ENCODE results near the gene ADAMTS6.
A peak's percentile ranks its signal among the peaks of the same experiment; 100 is the strongest.

Gene ADAMTS6

DNA sequence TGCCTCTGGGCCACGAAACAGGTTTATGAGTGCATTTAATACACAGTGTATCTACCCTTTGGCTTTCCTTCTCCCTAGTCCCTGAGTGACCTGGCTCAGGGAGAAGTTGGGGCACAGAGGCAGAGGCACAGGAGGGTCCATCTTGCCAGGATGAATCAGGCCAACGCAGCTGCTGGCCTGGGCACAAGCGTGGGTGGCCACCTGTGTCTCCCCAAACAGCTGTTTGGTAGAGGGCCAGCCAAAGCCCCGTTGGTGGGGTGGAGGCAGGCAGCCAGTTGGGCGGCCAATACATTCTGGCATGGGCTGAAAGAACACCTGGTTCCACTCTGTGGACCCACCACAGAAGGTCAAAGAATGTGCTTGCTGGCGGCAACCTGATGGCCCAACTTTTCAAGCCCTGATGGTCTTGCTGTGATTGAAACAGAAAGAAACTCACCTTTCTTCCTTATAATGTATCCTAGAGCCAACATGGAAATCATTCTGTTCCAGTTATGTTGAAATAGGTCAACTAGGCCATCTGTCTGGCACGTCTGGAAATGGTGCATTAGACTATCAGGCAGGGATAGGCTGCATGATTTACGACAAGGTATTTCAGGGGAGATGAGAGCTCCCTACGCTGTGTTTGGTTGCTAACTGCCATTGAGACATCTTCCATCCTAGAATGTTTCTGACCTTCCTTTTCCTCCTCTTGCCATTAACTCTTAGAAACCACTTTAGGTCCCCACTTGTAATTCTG, 337.4 kb downstream of the ADAMTS6 start:
- DNase-seq (ENCODE audit: low spot score), result no peak

DNA sequence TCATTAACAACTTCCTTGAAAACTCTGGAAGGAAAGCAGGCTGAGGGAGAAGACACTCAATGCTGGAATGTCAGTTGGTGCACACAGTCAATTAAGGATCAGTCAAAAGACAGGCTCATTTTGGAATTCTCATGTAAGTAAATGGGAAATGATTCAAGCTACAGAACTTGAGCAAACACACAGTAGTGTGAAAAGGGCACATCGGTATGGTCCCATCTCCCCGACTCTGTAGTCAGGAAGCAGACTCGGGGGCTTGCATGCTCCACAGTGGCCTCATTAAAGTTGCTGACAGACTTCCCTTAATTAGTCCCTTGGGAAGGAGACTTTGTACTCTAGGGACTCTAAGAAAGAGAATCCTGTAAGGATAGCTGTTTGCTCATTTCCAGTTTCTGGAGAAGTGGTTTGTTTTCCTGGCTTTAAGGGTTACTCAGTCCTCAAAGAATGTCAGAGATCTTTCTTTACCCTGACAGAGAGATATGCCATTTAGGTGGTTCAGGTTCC, 339.2 kb downstream of the ADAMTS6 start:
- DNase-seq (ENCODE audit: low spot score), result peak; percentile 66

DNA sequence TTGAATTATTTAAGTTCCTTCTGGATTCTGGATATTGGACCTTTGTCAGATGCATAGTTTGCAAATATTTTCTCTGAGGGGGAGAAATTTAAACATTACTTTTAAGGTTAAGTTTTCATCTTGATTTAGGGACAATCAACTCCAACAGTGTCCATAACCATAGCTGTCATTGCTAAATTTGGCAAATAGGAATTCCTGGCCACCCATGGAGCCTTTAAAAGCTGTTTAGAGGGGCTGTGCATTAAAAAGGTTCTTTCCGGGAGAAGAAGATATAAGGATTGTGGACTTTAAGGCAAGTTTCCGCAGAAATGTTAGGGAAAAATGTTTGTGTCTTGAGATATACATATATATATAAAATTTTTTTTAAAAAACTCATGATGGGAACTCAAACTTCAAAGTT, 339.7 kb downstream of the ADAMTS6 start:
- DNase-seq (ENCODE audit: low spot score), result no peak

DNA sequence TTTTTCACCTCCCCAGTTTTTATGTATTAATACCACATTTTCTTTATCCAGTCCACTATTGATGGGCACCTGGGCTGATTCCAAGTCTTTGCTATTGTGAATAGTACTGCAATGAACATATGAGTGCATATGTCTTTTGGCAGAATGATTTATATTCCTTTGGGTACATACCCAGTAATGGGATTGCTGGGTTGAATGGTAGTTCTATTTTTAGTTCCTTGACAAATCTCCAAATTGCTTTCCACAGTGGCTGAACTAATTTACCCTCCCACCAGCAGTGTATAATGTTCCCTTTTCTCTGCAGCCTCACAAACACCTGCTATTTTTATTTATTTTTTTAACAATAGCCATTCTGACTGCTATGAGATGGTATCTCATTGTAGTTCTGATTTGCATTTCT, 340.2 kb downstream of the ADAMTS6 start:
- no peak for DNase-seq (ENCODE audit: low spot score)

DNA sequence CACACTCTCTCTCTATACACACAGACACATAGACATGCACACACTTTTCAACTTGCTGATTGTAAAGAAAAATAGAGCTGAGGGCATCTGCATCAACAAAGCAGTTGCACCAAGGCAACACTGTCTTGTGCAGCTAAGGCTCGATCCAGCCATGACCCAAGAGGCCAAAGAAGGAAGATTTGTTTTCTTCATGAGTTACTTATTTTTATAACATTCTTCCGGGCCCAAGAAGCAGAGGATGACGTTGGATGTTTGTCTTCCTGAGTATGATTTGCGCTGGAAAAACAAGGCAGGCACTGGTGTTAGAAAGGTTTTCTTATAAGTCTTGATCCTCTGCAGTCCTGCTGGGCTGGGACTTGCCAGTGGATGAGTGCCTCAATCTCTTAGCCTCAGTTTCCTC, 344.1 kb downstream of the ADAMTS6 start:
- DNase-seq (ENCODE audit: low spot score), result no peak

DNA sequence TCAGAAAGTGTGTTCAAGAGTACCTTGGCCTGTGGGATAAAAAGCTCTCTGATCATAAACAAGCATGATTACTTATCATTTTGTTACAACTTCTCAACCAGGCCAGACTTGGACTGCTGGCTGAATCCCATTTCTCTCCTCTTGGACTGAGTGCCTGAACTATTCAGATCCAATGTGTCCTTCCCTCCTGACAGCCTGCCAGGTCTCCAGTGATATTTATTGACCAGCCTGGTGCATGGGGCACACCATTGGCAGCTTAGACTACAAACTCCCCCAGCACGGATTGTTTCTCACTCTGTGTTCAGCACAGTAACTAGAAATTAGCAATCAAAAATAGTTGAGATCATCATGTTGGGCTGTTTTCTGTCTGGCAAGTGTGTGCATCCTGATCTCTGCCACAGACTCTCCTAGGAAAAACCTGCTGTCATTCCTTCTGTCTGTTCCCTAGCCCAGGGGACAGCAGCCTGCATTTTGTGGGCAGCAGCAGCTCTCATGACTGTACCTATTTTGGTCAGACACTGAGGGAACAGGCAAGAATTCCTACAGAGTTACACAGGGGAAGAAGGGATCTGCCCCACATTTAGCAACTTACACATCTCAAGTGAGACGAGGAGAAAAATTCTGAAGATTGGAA, 348.1 kb downstream of the ADAMTS6 start:
- DNase-seq (ENCODE audit: low spot score), result no peak

DNA sequence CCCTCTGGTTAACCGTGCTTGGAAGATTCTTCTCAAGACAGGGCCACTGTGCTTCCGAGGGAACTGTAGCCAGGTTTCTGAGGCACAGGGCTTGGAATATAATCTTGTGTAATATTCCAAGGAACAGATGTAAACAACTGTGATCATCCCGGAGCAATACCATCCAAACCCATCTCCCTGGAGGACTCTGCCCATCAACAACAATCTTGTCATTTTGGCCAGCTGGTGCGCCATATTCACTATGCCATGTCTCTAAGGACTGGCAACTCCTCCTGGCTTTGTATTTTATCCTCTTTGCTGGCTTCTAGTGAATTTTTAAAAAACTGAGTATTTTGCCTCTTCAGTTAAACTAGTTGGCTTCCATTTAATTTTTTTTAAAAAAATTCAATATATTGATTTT, 349.3 kb downstream of the ADAMTS6 start:
- DNase-seq (ENCODE audit: low spot score), result no peak

DNA sequence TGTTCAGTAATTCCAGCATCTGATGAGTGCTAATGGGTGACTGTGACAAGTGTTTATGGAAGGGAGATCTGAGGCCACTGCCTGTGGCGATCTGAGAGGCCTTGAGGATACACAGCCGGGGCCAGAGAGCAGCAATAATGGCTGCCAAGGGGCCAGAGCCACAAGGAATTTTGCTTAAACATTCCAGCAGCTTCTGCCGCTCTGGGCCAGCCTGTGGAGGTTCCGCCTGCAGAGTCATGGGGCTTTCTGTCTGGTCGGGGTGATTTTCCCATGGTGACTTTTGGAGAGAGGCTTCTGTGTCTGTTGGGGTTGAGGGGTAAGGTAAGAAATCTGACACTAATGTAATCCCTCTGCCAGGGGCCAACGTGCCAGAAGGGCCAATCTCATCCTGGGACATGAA, 353.5 kb downstream of the ADAMTS6 start:
- DNase-seq (ENCODE audit: low spot score), result no peak

DNA sequence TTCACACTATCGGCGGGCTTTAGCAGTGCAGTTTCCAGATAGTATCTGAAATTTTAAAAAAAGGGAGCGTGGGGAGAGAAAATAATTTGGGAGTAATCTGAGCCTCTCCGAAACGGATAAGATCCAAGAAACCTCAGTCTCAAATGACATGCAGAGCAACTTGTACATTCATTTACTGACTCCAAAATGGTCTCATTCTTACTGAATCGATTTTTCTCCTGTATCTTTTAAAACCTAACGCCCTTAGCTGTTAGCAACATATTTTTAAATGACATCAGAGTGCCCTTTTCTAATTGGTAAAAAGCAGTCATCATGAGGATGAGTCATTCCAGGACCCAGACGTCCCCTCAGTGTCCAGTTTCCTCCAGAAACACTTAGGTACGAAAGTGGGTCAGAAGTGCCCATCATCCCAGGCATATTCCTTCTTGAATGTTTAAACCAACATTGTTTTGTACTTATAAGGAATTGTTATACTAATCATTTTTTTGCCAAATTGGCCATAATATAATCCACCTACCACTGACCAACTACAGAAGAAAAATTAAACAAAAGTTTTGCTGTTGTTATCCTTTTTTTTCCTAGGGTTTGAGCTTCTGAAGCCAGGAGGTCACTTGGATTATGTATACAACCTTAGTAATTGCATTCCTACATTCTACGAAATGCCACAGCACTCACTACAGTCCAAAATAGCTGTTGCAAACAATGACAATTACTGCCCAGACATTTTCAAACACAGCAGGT, 354.4 kb downstream of the ADAMTS6 start:
- DNase-seq (ENCODE audit: low spot score), result peak; percentile 55

DNA sequence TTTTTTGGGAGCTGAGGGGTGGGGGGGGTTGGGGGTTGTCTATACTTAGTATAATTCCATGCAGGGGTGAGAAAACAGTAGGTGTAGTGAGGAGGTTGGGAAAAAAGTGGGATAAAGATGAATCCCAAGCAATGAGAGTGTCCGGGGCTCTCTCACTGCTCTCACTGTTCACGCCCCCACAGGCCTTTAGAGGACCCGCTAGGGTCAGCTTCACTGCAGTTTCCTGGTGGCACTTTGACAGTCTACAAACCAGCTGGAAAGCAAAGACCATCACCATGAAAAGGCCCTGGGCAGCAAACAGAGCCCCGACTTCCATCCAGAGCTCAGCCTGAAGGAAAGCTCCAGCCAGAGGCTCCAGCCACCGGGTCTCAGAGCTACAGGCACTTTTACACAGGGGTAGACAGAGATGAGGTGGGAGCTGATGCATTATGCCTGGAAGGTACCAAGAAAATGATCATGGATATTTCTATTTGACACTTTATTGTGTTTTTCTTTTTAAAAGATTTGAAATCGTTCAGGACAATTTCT, 355.1 kb downstream of the ADAMTS6 start:
- DNase-seq (ENCODE audit: low spot score), result no peak

DNA sequence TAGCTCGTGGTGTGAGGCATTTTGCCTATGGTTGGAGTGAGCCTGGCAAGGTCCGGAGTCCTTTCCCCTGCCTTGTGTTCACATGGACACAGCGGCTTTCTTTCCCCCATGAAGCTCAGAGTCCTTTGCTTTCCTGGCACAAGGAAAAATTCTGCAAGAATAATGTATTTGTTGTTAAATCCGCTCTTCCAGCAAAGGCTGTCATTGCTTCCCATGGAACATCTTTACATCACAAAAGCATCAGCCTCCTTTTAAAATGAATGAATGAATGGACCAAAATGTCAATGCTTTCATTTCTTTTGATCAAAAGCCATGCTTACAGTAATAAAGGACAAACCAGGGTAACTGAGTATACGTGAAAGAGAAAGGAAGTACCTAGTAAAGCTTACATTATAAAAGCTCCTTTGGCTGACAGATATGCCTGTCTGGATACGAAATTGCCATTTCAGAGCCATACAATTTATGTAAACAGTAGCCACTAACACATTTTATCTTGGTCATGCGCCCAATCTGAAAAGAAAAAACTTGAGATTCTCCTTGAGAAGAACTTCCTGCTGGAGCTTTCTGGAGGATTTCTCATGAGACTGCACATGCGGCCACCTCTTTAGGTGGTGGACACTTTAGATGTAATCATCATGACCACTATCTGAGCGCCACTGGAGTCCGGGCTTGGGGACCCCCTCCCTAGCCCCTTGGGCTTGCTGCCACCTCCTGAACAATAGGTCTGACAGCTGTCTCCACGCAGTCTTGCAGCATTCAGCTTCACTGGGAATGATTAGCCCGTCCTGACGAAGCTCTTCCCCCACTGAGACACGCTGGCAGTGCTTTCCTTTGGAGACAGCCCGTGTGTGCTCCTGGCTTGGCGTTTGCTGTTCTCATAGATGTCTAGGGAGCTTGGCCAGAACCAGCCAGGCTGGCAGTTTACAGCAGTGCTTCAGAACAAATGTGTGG, 355.9 kb downstream of the ADAMTS6 start:
- peak; percentile 68 for DNase-seq (ENCODE audit: low spot score)

DNA sequence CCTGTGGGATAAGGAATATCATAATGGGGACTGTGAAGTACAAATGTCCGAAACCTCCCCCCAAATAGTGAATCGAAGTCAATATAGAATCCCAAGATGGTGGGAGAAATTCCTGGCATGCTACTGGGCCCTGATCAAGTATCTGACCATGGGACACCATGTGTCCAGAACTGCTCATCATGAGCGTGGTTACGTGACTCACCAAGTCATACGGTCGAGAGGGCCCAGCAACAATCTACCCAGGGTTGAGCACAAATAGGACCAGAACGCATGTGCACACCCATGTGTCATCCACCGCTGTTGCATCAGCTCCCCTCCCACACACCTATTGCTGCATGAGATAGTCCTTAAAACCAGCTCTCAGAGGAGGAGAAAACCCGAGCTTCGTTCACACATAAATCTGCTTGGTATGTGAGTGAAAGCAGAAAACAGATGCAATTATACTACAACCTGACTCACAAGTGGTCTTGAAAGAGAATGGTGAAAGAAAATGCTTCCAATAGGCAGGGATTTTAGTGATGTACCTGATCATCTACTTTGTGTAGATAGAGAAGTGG, 359.8 kb downstream of the ADAMTS6 start:
- peak; percentile 26 for DNase-seq (ENCODE audit: low spot score)

DNA sequence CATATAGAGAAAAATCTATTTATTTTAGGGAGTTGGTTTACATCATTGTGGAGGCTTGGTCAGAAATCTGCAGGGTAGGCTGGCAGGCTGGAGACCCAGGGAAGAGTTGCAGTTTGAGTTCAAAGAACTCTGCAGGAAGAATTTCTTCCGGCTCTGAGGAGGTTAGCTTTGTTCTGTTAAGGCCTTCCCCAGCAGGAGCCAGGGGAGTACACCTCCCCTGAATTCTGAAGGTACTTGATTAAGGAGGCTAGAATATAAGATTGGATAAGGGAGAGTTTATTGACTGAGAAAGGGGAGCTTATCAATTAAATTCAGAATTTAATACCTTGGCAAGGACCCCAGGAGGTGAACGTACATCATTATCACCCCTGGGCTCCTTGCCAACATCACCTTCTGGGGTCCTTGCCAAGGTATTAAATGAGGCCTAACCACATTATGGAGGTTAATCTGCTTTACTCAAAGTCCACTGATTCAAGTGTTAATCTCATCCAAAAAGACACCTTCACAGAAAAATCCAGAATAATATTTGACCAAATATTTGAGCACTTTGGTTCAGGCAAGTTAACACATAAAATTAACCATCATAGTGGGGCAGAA, 361.3 kb downstream of the ADAMTS6 start:
- no peak for DNase-seq (ENCODE audit: low spot score)

DNA sequence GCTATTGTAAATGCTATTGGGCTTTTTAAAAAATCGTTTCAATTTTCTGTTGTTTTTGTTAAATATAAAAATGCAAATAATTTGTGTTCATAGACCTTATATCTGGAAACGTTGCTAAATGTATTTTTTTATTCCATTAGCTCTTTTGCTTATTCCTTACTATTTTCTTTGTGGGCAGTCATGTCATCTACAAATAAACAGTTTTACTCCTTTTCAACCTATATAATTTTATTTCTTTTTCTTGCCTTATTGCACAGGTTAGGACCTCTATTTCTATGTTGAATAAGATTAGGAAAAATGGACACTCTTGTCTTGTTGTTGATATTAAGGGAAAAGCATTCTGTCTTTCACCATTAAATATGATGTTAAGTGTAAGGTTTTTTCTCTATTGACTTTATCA, 364.2 kb downstream of the ADAMTS6 start:
- DNase-seq (ENCODE audit: low spot score), result no peak

DNA sequence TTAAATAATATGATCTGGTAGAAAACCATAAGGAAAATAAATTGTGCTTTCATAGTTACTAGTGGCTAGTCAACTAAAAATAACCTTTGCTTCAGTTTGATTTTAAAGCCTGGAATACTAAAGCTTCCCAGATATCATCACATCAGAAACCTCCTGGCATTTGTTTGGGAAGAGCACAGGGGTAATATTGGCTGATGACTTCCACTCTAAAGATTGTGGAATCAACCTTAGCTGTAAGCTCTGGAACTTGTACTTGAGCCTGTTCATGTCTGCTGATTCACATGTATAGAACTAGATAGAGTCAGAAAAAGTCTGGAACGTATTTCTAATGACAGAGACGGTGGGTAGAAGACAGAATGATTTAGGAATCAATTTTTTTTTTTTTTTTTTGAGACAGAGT, 367.9 kb downstream of the ADAMTS6 start:
- DNase-seq (ENCODE audit: low spot score), result no peak

DNA sequence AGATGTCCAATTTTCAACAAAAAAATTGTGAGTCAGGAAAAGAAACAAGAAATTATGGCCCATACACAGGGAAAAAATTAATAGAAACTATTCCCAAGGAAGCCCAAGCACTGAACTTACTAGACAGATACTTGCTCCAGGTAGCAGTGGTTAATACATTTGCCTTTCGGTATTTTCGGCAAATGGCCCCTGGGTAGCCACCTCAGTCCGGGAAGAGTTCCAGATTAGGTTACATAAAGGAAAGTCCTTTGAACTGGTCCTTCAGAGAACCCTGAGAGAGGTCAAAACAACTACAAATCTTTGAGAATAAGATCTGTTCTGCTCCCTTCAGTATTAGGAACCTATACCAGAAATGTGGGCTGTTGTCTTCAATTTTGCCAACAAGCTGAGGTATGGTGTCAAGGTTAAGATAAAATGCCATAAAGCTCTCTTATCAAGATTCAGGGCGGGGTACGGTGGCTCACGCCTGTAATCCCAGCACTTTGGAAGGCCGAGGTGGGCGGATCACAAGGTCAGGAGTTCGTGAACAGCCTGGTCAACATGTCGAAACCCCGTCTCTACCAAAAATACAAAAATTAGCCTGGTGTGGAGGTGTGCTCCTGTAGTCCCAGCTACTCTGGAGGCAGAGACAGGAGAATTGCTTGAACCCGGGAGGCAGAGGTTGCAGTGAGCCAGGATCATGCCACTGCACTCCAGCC, 369.6 kb downstream of the ADAMTS6 start:
- no peak for DNase-seq (ENCODE audit: low spot score)

DNA sequence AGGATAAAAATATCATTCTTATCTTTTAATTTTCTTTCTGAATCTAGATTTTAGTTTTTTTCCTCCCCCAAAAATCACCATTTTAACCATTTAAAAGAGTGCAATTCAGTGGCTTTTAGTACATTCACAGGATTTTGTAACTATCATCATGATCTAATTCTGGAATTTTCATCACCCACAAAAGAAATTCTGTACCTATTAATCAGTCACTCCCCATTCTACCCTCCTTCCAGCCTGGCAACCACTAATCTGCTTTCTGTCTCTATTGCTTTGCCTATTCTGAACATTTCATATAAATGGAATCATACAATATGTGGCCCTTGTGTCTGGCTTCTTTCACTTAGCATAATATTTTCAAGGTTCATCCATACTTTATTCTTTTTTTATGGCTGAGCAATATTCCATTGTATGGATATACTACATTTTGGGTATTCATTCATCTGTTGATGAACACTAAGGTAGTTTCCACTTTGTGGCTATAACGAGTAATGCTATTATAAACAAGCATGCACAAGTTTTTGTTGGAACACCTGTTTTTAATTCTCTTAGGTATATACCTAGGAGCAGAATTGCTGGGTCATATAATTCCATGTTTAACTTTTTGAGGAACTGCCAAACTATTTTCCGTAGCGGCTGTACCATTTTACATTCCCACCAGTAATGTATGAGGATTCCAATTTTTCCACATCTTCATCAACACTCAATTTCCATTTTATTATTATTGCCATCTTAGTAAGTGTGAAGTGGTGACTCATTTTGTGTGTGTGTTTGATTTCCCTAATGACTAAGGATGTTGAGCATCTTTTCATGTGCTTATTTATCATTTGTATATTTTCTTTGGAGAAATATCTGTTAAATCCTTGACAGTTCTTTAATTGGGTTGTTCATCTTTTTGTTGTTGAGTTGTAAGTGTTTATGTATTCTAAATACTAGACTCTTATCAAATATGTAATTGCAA, 372.7 kb downstream of the ADAMTS6 start:
- DNase-seq (ENCODE audit: low spot score), result peak; percentile 24

DNA sequence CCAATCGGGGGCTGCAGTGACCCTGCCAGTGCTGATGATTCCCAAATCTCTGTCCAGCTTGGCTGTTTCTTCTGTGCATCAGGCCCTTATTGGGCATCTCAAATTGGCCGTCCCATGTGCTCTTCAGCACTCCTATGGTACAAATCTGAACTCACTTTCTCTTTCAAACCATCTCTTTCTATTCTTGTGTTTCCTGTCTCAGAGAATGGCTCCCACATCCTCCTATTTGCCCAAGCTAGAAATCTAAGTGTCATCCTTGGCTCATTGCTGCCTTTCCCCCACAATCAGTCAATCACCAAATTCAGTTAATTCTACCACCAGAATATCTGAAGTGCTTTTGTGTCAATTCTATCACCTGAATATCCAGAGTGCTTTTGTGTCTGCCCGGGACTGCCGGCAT, 376.4 kb downstream of the ADAMTS6 start:
- DNase-seq (ENCODE audit: low spot score), result no peak

DNA sequence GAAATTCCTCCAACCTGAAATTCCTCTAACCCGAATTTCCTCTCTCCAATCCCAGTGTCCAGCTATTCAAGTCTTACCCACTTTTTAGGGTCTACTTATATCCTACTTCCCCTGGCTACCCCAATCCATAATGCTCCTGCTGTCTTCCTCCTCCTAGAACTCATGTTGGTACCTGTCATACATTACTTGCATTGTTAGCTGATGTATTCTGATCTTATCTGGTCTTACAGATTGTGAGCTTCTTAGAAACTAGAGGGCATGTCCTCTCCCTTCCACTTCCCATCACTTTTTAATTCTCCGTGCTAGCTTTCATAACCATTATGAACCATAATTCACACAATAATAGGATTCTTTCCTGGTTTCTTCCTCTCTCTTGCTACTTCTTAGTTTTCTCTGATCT, 376.9 kb downstream of the ADAMTS6 start:
- no peak for DNase-seq (ENCODE audit: low spot score)
